GM03348 (cell line): ENCODE measurements around the gene SPATA17.
"Not testable (repeated sequence)": the region's sequence is repeated elsewhere in the genome, so short reads cannot be mapped to it uniquely, and the experiment has no call there.

ENCODE experiments used
- DNase-seq: peaks from one replicate; pipeline ENCODE4 v3.0.0; 2012; ENCODE audit warnings: low spot score

SPATA17 gene

GRCh38 chr1:217674028-217674729 lies 43.0 kb downstream of the SPATA17 start:
- no peak for DNase-seq

- no peak for DNase-seq
Measured at GRCh38 chr1:217681806-217682205, 50.7 kb downstream of the SPATA17 start.

- DNase-seq = no peak
Measured at GRCh38 chr1:217687511-217687910, 56.4 kb downstream of the SPATA17 start.

- not testable (repeated sequence) for DNase-seq
Measured at GRCh38 chr1:217696140-217696539, 65.0 kb downstream of the SPATA17 start.

GRCh38 chr1:217703326-217703725 lies 72.2 kb downstream of the SPATA17 start:
- no peak for DNase-seq

- no peak for DNase-seq
Measured at GRCh38 chr1:217712925-217713597, 81.9 kb downstream of the SPATA17 start.

GRCh38 chr1:217715681-217716080 lies 84.5 kb downstream of the SPATA17 start:
- DNase-seq = no peak

- DNase-seq = no peak
Measured at GRCh38 chr1:217717959-217718358, 86.8 kb downstream of the SPATA17 start.

GRCh38 chr1:217718873-217719272 lies 87.7 kb downstream of the SPATA17 start:
- DNase-seq = peak; percentile 16

GRCh38 chr1:217721692-217722091 lies 90.5 kb downstream of the SPATA17 start:
- DNase-seq = no peak

GRCh38 chr1:217734973-217735372 lies 103.8 kb downstream of the SPATA17 start:
- no peak for DNase-seq

GRCh38 chr1:217747156-217747769 lies 116.1 kb downstream of the SPATA17 start:
- peak; percentile 47 for DNase-seq

GRCh38 chr1:217769768-217770167 lies 138.6 kb downstream of the SPATA17 start:
- no peak for DNase-seq

- no peak for DNase-seq
Measured at GRCh38 chr1:217770918-217771317, 139.8 kb downstream of the SPATA17 start.

- no peak for DNase-seq
Measured at GRCh38 chr1:217776693-217777092, 145.5 kb downstream of the SPATA17 start.

- DNase-seq = no peak
Measured at GRCh38 chr1:217781056-217781455, 149.9 kb downstream of the SPATA17 start.

- no peak for DNase-seq
Measured at GRCh38 chr1:217791091-217791490, 159.9 kb downstream of the SPATA17 start.

- no peak for DNase-seq
Measured at GRCh38 chr1:217805792-217806191, 174.6 kb downstream of the SPATA17 start.

- DNase-seq = no peak
Measured at GRCh38 chr1:217812175-217812574, 181.0 kb downstream of the SPATA17 start.

- no peak for DNase-seq
Measured at GRCh38 chr1:217813031-217813430, 181.9 kb downstream of the SPATA17 start.

GRCh38 chr1:217837691-217838090 lies 206.5 kb downstream of the SPATA17 start:
- no peak for DNase-seq

- DNase-seq = no peak
Measured at GRCh38 chr1:217839161-217839560, 208.0 kb downstream of the SPATA17 start.

- DNase-seq = no peak
Measured at GRCh38 chr1:217846733-217847132, 215.6 kb downstream of the SPATA17 start.
